ENCODE data around the gene APMAP. TPM values are rescaled to one million over a fixed set of nuclear protein-coding genes. Genes with fewer than 3 reads are reported as not detected.

The APMAP gene
- total RNA-seq, 1 donor from 2014 or later: 95.2 TPM

DNA sequence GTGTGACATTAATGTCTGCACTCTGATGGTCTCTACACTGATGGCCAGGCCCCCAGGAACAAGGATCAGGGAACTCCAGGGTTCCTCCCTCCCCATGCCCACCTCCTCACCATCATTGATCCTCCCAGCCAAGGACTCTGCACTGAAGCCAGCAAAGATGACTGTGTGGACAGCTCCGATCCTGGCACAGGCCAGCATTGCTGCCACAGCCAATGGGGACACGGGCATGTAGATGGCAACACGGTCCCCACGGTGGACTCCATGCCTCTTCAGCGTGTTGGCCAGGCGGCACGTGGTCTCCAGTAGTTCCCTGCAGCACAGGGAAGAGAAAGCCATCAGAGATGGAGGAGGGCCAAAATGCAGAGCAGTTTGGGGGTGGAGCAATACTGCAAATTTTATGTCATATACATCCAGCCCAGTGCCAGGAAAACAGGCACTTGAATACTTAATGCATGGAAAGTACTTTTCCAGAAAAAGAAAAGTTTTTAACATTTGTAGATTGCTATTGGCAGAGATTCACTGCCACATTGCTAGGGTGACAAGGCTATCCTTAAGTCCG is 38.2 kb upstream of the APMAP start:
- Mint-ChIP-seq H3K4me1 (ENCODE audit: unreplicated experiment) (peaks cover 13% of the 10 kb centered on the region), H3K27me3 (ENCODE audit: unreplicated experiment) (peaks cover 1% of the 10 kb centered on the region), H3K27ac (ENCODE audit: unreplicated experiment) (no peak overlapping the region), H3K36me3 (ENCODE audit: low read depth, unreplicated experiment) (peaks cover 4% of the 10 kb centered on the region), H3K9me3 (ENCODE audit: unreplicated experiment) (no peaks in the 10 kb centered on the region), H3K4me3 (ENCODE audit: unreplicated experiment) (no peak overlapping the region)
- no peak for DNase-seq (ENCODE audit: low spot score)
- TF ChIP-seq, protein P1, sequence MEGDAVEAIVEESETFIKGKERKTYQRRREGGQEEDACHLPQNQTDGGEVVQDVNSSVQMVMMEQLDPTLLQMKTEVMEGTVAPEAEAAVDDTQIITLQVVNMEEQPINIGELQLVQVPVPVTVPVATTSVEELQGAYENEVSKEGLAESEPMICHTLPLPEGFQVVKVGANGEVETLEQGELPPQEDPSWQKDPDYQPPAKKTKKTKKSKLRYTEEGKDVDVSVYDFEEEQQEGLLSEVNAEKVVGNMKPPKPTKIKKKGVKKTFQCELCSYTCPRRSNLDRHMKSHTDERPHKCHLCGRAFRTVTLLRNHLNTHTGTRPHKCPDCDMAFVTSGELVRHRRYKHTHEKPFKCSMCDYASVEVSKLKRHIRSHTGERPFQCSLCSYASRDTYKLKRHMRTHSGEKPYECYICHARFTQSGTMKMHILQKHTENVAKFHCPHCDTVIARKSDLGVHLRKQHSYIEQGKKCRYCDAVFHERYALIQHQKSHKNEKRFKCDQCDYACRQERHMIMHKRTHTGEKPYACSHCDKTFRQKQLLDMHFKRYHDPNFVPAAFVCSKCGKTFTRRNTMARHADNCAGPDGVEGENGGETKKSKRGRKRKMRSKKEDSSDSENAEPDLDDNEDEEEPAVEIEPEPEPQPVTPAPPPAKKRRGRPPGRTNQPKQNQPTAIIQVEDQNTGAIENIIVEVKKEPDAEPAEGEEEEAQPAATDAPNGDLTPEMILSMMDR (IDR thresholded peaks at IDR 0.05; ENCODE audit: unreplicated experiment): no peak

DNA sequence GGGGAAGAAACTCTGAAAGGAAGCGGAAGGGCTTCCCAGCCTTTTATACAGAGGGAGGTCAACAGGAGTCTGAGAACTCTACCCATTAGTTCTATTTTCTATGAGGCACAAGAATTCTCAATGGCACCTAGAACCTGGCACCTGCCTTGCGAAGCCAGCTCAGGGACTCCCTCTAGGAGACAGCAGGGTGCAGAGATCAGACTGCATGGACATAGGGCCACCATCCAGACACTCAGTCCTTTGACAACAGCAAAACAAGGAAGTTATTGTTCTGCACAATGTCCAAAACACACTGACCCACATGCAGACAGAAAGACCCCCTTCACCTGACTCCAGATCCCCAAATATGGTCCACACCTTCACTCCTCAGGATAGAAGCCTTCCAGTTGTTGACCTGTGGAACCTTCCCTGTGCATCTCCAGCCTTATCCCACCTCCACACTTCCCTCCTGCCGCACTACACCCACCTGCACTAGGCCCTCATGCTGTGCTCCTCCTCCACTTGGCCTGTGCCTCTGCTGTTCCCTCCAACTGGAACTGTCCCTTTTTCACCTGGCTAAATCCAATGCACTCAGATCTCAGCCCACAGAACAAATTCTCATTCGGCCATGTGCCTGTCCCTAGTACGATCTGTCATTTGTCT is 37.6 kb upstream of the APMAP start:
- no peak overlapping the region for H3K27ac Mint-ChIP-seq (ENCODE audit: unreplicated experiment)
- H3K9me3 Mint-ChIP-seq (ENCODE audit: unreplicated experiment): no peaks in the 10 kb centered on the region
- DNase-seq (ENCODE audit: low spot score): no peak
- H3K4me3 Mint-ChIP-seq (ENCODE audit: unreplicated experiment): no peak overlapping the region
- peaks cover 7% of the 10 kb centered on the region for H3K4me1 Mint-ChIP-seq (ENCODE audit: unreplicated experiment)
- TF ChIP-seq, protein P1 (IDR thresholded peaks at IDR 0.05; ENCODE audit: unreplicated experiment): no peak
- peaks cover 1% of the 10 kb centered on the region for H3K27me3 Mint-ChIP-seq (ENCODE audit: unreplicated experiment)
- H3K36me3 Mint-ChIP-seq (ENCODE audit: low read depth, unreplicated experiment): peaks cover 4% of the 10 kb centered on the region

DNA sequence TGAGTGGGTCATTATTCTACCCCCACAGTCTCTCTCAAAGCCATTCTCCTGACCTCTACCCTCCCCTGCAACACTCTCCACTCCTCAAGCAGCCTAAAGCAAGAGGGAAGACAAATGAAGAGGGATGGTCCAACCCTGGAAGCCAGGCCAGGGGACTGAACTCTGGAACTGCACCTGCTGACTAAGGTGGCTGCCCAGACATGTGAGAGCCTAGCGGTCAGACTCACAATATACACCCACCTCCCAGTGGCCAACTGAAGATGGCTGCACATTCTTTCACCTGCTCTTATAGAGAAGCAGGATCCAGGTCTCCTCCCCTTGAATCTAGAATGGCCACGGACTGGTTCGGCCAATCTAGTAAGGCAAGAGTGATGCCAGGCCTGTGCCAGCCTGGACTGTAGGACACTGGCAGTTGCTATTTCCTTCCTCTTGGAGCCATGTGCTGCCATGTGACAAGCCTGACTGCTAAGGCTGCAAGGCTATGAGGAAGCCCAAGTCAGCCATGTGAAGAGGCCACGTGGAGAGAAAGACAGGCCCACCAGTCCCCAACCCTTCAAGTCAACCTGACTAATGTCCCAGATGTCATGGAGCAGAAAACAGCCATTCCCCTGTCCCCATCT is 33.5 kb upstream of the APMAP start:
- Mint-ChIP-seq H3K4me3 (ENCODE audit: unreplicated experiment) (no peak overlapping the region), H3K4me1 (ENCODE audit: unreplicated experiment) (no peaks in the 10 kb centered on the region)
- DNase-seq (ENCODE audit: low spot score): no peak

DNA sequence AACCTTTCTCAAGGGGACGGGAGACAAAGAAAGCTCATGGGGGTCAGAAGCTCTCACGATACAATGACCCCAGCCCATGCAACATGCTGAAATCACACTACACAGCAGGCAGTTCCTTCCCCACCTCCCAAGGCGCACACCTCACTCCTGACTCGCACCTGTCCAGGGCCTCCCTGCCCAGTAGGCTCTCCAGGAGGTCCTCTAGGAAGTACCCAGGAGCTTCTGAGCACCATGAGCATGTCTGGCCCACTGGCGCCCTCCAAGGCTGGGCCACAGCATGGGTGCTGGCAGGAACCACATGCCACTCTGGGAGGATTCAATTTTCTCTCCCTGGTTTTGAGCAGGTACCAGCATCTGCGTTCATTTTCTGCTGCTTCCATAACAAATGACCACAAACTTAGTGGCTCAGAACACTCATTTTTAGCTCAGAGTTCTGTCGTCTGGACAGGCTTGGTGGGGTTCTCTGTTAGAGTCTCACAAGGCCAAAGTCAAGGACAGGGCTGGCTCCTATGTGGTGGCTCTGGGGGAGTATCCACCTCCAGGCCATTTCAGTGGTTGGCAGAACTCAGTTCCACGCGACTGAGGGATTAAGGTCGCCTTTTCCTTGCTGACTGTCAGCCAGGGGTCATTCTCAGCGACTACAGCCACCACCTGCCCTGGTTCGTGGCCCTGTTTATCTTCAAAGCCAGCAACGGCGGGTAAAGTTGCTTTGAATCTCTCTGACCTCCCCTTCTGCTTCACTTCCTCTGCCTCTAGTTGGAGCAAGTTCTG is 32.7 kb upstream of the APMAP start:
- H3K9me3 Mint-ChIP-seq (ENCODE audit: unreplicated experiment): no peaks in the 10 kb centered on the region
- no peak overlapping the region for H3K27ac Mint-ChIP-seq (ENCODE audit: unreplicated experiment)

More for the DNA sequence above, 33.5 kb upstream of the APMAP start:
- peaks cover 4% of the 10 kb centered on the region for H3K36me3 Mint-ChIP-seq (ENCODE audit: low read depth, unreplicated experiment)
- peaks cover 4% of the 10 kb centered on the region for H3K27me3 Mint-ChIP-seq (ENCODE audit: unreplicated experiment)
- H3K9me3 Mint-ChIP-seq (ENCODE audit: unreplicated experiment): no peaks in the 10 kb centered on the region
- H3K27ac Mint-ChIP-seq (ENCODE audit: unreplicated experiment): no peak overlapping the region
- TF ChIP-seq, protein P1 (IDR thresholded peaks at IDR 0.05; ENCODE audit: unreplicated experiment): no peak

More for the DNA sequence above, 32.7 kb upstream of the APMAP start:
- H3K4me1 Mint-ChIP-seq (ENCODE audit: unreplicated experiment): no peaks in the 10 kb centered on the region
- TF ChIP-seq, protein P1 (IDR thresholded peaks at IDR 0.05; ENCODE audit: unreplicated experiment): no peak
- peaks cover 4% of the 10 kb centered on the region for H3K27me3 Mint-ChIP-seq (ENCODE audit: unreplicated experiment)
- H3K36me3 Mint-ChIP-seq (ENCODE audit: low read depth, unreplicated experiment): peaks cover 4% of the 10 kb centered on the region
- H3K4me3 Mint-ChIP-seq (ENCODE audit: unreplicated experiment): no peak overlapping the region
- no peak for DNase-seq (ENCODE audit: low spot score)
